Kidney epithelial cell (primary cell): ENCODE measurements around the gene TUBA8. TPM values are rescaled to one million over a fixed set of nuclear protein-coding genes. Genes with fewer than 3 reads are reported as not detected.
A peak's percentile ranks its signal among the peaks of the same experiment; 100 is the strongest.
"Not testable (repeated sequence)": the region's sequence is repeated elsewhere in the genome, so short reads cannot be mapped to it uniquely, and the experiment has no call there.

ENCODE experiments used
- DNase-seq: peaks from one replicate; pipeline ENCODE4 v3.0.0-alpha.2; 2010; ENCODE audit warnings: low read depth
- H3K27me3 ChIP-seq: 2 replicates; pipeline ENCODE4 v1.6.0; 2011; ENCODE audit warnings: low read length; ENCODE audit not compliant: control insufficient read depth, insufficient read depth
- H3K36me3 ChIP-seq: 2 replicates; pipeline ENCODE4 v1.5.1; 2011; ENCODE audit warnings: low read length; ENCODE audit not compliant: control insufficient read depth, insufficient read depth
- H3K4me3 ChIP-seq: 2 replicates; pipeline ENCODE4 v1.5.1; 2011; ENCODE audit warnings: low read depth, mild to moderate bottlenecking, control low read depth, low read length
- total RNA-seq: library from RNA; depleted of rRNA; stranded (reverse); fragments of >200 nt; gene quantifications from 2 replicates; pipeline ENCODE4 v1.2.3, GENCODE V29; 2015
- TF ChIP-seq, protein P1 (sequence below): IDR thresholded peaks from 2 replicates; pipeline ENCODE4 v1.5.1; 2011; ENCODE audit warnings: mild to moderate bottlenecking, moderate library complexity, low read length, control low read depth, inconsistent platforms; ENCODE audit not compliant: insufficient read depth, poor library complexity, severe bottlenecking

TUBA8 gene
- total RNA-seq, 1 donor from 2014 or later, result 2.2 TPM

DNA sequence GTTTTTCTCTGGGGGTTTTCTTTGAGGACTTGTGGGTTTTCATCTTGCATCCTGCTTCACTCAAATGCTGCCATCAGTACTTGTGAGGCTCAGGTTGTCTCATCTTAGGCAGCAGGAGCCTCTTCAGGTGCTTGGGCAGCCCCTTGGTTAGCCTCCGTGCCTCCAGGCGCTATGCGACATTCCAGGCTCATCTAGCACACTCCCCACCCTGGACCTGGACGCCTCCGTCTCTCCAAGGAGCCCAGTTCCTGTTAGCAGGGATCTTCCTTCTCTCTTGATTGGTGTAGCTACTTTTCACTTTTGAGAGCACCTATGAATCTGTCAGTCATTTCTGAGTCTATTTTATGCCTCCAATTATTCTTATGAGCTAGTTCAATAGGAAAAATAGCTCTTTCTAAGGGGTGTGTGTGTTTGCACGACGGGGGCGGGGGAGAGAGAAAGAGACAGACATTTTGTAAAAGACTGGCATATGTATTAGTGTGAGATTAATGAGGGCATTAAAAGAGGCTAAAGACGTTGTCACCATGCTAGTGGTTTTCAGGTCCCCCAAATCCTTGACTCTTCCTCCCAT, 7.8 kb downstream of the TUBA8 start:
- H3K4me3 ChIP-seq, result no peak overlapping the region
- no peaks in the 10 kb centered on the region for H3K36me3 ChIP-seq
- peaks cover 3% of the 10 kb centered on the region for H3K27me3 ChIP-seq
- no peak for DNase-seq
- TF ChIP-seq, protein P1, sequence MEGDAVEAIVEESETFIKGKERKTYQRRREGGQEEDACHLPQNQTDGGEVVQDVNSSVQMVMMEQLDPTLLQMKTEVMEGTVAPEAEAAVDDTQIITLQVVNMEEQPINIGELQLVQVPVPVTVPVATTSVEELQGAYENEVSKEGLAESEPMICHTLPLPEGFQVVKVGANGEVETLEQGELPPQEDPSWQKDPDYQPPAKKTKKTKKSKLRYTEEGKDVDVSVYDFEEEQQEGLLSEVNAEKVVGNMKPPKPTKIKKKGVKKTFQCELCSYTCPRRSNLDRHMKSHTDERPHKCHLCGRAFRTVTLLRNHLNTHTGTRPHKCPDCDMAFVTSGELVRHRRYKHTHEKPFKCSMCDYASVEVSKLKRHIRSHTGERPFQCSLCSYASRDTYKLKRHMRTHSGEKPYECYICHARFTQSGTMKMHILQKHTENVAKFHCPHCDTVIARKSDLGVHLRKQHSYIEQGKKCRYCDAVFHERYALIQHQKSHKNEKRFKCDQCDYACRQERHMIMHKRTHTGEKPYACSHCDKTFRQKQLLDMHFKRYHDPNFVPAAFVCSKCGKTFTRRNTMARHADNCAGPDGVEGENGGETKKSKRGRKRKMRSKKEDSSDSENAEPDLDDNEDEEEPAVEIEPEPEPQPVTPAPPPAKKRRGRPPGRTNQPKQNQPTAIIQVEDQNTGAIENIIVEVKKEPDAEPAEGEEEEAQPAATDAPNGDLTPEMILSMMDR, result no peak

DNA sequence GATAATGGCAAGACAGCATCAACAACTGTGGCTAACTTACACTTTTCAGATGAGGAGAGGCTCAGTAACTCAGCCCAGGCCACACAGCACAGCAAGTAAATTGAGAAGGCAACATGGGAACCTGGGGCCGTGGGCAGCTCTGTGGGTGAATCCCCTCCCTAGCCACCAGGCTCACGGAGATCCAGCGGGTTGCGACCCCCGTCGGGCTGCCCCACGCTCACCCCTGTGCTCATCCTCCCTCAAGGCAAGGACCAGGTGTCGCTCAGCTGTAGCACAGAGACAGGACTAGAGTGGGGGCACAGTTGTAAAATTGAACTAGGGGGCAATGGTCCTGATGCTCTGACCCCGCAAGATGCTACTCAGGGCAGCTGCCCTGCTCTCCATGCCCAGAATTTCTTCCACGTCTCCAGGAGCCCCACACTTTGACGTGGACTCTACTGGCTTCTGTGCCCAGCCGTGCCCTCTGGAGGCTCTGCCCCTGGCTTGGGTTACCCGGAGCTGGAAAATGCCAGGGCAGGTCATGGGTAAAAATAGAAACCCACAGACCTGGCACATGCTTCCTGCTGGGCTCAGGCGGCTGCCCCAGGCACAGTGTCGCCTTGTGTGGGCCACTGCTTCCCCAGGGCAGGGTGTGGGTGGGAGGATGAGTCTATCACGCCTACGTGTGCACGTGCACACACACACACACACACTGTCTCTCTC, 9.0 kb downstream of the TUBA8 start:
- DNase-seq, result no peak
- no peaks in the 10 kb centered on the region for H3K36me3 ChIP-seq
- TF ChIP-seq, protein P1, result no peak
- H3K27me3 ChIP-seq, result peaks cover 2% of the 10 kb centered on the region
- no peak overlapping the region for H3K4me3 ChIP-seq

DNA sequence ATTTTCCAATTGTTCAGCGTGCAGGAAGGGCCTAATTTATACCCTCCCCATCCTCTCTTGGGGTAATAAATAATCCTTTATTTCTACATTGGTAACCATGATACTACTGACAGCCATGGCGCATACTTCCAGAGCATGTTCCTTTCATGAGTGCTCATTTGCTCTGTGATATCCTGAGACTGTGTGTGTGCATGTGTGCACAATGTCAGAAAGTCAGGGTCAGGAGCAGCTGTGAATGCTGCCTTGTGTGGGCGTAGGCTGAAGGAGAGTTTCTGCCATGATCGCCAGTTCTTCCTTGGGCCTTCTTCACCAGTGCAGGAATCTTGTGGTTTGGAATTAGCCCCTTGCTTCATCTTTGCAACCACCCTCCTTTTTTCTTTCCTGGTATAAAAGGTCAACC, 10.2 kb downstream of the TUBA8 start:
- TF ChIP-seq, protein P1, result no peak
- H3K27me3 ChIP-seq, result peaks cover 2% of the 10 kb centered on the region
- DNase-seq, result no peak
- no peaks in the 10 kb centered on the region for H3K36me3 ChIP-seq
- H3K4me3 ChIP-seq, result no peak overlapping the region

DNA sequence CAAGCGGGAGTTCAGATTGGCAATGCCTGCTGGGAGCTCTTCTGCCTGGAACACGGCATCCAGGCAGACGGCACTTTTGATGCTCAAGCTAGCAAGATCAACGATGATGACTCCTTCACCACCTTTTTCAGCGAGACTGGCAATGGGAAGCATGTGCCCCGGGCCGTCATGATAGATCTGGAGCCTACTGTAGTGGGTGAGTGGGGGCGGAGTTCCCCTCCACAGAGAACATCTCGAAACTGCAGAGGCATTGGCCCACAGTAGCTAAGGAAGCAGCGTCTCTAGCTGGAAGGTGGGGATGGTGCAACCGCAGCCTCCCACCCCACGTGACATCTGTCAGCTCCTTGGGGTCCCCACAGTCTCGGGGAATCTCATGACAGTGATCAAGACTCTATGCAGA, 10.9 kb downstream of the TUBA8 start:
- Histone ChIP-seq H3K36me3 (no peaks in the 10 kb centered on the region), H3K27me3 (peaks cover 2% of the 10 kb centered on the region), H3K4me3 (no peak overlapping the region)
- no peak for DNase-seq
- TF ChIP-seq, protein P1, result no peak

DNA sequence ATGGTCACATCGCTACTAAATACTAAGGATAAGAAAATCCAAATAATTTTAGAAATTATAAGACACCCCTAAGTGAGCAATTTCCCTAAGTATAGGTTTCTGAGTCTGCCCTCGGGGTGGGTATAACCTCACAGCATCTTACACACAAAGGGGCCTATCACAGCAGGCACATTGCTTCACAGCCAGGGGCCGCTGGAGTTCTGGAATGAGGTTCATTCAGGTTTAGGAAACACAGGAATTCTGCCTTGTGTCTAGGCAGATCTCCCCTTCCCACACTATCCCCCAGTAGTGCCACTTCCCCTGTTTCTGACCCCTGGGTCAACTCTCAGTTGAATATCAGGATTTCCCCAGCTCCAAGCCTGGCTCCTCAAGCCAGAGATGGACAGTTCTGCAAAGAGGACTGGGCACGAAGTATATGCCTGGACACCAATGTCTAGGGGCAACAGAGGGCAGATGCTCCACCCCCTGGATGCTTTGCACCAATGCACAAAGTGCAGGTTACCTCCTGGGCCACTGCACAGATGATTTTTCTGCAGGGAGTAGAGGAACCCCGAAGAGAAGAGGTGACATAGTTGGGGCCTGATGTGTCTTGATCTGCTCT, 11.4 kb downstream of the TUBA8 start:
- H3K4me3 ChIP-seq, result no peak overlapping the region
- TF ChIP-seq, protein P1, result peak; percentile 19
- DNase-seq, result no peak
- no peaks in the 10 kb centered on the region for H3K36me3 ChIP-seq
- H3K27me3 ChIP-seq, result peaks cover 2% of the 10 kb centered on the region

DNA sequence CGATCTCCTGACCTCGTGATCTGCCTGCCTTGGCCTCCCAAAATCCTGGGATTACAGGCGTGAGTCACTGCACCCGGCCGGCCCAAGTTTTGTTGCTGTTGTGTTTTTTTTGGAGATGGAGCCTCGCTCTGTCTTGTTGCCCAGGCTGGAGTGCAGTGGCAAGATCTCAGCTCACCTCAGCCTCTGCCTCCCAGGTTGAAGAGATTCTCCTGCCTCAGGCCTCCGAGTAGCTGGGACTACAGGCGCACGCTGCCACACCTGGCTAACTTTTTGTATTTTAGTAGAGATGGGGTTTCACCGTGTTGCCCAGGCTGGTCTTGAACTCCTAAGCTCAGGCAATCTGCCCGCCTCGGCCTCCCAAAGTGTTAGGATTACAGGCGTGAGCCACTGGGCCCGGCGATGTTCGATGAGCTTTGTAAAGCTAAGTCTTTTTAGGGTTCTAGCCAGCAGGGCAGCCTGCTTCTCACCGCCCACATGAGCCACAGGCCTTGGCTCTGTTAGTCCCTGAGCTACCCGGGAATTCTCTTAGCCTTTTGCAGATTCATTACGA, 12.9 kb downstream of the TUBA8 start:
- H3K27me3 ChIP-seq, H3K36me3 ChIP-seq, H3K4me3 ChIP-seq, DNase-seq: not testable (repeated sequence)
